GM18861 (cell line): ENCODE data around the gene HOXA5.

ENCODE experiments used
- ATAC-seq: cut with Tn5 transposase; IDR thresholded peaks from one replicate; pipeline ENCODE4 v1.9.1; 2021; ENCODE audit not compliant: unreplicated experiment

Gene HOXA5

DNA sequence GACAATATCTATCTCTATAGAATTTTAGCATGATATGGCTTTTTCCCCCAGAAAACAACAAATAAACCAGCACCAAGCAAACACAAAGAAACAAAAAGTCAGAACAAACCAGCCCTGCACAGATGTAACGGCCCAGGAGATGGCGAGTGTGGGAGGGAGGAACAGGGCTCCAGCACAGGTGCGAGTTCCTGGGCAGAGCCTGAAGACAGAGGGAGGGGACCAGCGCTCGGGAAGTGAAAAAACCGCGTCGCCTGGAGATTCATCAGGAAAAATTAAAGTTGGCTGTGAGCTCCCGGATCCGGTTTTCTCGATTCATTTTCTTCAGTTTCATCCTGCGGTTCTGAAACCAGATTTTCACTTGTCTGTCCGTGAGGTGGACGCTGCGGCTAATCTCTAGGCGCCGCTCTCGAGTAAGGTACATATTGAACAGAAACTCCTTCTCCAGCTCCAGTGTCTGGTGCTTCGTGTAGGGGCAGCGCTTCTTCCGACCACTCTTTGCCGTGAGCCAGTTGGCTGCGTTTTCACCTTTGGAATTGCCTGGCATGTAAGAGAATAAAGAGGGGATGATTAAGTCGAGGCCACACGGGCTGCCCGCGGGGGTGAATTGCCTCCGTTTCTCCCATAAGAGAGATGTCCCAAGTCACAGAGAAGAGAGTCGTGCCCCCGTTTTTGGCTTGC lies 28.3 kb upstream of the HOXA5 start:
- no peak for ATAC-seq

DNA sequence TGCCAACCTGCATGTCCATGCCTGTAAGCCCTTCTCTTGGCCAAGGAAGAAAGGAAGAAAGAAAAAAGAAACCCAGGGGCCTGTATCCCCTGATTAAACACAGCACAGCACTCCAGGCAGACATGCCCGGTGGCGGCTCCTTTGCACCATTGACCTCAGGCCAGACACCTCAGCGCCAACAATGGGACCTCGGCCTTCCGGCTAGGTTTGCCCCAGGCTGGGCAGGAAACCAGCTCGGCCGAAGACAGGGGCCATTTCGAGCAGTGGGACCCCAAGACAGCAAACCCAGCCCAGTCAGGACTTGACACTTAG lies 27.8 kb upstream of the HOXA5 start:
- no peak for ATAC-seq

DNA sequence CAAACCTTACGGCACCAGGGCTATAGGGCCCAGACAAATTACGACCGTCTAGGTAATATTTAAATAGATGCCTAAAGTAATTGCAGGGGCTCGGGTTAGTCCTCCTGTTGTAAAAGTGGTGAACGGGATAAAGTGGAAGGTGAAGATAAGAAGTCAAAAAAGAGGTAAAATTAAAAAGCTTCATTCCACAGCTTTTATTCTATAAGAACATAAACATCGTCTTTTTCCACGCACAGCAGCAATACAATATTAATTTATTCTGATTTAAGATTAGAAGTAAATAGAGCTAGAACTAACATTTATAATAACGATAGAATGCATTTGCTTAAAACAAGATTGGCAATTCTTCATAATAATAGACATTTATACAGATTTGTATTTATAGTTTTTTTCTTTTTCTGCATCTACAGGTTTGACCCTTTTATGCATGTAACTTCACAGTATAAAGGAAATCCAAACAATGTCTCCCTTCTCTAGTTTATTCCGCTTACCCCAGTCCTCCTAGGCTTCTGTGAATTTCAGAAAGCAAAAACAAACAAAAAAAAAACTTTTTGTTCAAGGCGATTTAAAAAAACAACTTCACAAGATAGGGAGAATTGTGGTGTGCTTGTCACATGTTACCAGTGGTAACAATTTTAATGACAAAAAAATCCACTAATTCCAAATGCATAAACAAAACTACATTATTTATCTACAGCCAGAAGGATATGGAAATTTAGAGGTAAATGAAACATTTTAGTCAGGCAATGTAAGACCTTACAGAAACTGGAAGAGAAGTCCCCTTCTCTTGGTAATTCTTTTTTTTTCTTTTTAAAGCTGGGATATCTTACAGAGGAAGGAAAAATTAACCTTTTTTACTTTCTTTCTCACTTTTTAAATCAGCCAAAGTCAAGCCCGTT lies 27.2 kb upstream of the HOXA5 start:
- no peak for ATAC-seq

DNA sequence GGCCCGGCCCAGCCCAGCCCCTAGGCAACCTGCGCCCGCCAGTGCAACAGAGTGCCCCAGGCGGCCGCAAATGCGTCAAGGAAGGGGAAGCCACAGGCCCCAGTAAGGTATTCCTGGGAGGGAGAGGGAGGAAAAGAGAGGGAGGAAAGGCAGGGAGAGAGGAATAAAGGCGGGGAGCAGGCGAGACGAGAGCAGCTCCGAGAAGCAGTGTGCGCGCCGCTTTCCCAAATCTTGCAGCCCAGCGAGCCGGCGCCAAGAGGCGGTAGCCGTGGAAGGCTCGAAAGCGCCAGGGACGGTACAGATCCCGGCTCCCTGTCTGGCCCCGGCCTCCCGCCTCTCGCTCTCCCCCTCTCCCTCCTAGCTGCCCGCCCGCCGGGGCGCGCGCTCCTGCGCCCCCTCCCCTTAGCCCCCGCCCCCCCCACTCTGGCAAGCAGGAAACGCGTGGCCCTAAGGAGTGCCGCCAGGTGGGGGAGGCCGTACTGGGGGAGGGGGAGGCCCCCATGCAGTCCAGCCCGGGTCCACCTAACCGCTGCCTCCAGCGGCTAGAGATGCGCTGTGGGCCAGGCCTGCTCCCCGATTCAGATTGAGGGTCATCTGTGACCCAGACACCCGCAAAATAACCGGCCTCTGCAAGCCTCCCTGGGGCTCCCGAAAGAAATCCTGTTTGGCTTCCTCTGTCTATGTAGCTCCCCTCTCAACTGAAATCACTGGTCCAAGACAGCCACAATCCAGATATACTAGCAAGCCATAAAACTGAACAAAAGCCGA lies 26.4 kb upstream of the HOXA5 start:
- ATAC-seq: no peak

DNA sequence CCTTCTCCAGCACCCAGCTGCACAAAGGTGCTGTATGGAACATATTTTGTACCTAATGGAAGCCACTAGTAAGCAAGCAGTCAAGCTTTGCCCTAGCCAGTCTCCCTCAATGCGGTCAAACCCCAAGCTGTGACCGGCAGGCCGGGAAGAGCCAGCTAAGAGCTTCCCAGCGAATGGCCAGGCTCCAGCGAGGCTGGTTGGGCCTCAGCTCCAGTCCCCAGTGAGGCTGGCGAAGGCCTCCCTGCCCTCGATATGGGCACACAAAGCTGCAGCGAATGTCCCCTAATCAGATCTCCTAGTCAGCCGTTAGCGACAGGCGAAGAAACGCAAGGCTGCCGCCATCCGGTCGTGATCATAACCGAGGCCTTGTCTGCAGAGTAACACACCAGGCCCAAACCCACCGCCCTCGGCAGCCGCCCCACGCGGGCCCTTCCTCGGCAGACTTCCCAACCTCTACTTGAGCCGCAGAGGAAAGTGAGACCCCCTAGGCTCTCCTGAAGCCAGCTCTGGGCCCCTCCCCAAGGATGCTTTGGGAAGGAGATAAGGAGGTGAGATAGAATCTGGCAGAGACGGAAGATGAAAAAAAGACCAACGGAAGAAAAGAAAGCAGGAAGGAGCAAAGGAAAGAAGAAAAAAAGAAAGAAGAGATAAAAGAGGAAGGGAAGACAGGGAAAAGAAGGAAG lies 24.9 kb upstream of the HOXA5 start:
- no peak for ATAC-seq

DNA sequence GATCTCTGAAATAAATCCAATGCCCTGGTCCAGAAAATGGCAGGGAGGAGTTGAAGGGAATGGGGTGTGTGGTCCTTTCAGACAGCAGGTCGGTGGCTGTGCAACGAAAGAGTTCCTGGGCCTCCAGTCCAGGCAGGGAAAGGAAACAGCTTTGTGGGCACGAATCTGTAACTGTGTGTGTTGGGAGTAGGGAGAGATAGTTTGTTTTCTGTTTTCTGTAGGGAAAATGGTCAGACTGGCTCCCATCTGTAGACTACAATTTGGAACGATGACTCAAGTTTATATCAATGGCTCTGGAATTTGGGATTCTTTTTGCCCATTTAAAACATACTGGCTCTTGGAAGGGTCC lies 24.4 kb upstream of the HOXA5 start:
- no peak for ATAC-seq

DNA sequence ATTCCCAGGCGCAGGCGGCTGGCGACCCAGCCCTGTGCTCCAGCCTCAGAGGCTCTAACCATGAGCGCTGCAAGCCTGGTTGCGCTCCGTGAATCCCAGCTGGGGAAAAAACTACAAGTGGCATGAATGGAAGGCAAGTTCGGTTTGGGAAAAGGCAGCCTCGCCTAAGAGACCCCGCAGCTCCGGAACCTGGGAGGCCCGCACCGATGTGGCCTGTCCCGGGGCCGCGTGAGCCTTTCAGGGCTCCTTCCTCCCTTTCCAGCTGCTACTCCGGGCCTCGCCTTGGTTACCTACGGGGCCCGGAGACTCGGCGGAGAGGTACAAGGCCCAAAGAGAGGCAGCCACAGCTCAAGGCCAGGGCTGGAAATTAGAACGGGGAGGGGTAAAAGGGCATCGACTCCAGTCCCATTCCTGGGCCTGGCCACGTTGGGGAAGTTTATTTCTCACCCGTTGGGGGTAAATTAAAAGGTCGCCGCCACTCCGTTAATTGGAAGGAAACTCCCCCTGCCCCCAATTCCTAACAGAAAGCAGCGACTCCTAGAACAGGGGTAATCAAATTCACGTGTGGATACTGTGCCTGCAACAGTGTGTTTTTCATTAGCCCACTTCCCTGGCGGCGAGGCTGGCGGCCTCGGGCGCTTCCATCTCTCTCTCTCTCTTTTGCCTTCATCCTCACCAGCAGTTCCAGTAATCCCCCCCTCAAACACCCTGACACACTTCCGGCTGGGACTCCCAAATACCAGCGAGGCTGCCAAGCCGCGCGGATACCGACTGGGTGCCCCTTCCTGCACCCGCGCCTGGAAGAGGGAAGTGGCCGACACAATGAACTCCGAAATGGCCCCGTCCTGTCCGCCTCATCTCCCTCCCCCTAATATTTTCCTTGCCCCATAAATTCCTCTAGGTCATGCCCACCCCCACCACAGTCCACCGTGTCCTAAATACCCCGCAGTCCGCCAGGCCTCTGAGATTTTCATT lies 23.3 kb upstream of the HOXA5 start:
- ATAC-seq: no peak

DNA sequence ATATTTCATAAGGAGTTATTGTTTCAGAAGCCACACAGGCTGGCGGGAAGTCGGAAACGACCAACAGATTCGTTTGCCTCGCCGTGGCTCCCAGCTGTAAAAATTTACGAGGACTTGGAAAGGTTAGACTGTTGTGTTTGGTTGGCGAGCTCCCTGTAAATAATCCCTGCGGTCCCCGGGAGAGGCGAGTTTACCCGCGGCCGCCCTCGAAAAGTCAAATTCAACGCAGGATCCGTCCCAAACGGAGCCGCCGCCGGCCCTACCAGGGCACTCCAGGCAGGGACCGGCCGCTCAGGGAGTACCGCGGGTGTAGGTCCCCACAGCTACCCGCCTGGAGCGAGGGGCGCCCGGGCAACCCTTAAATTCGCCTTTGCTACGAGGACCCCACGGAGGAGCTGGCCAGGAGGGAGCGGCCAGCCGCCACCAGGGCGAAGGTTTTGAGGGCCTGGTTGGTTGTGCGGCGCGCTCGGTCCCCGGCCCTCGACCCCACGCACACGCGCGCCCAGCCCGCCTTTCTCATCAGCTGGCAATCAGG lies 22.6 kb upstream of the HOXA5 start:
- ATAC-seq: no peak

DNA sequence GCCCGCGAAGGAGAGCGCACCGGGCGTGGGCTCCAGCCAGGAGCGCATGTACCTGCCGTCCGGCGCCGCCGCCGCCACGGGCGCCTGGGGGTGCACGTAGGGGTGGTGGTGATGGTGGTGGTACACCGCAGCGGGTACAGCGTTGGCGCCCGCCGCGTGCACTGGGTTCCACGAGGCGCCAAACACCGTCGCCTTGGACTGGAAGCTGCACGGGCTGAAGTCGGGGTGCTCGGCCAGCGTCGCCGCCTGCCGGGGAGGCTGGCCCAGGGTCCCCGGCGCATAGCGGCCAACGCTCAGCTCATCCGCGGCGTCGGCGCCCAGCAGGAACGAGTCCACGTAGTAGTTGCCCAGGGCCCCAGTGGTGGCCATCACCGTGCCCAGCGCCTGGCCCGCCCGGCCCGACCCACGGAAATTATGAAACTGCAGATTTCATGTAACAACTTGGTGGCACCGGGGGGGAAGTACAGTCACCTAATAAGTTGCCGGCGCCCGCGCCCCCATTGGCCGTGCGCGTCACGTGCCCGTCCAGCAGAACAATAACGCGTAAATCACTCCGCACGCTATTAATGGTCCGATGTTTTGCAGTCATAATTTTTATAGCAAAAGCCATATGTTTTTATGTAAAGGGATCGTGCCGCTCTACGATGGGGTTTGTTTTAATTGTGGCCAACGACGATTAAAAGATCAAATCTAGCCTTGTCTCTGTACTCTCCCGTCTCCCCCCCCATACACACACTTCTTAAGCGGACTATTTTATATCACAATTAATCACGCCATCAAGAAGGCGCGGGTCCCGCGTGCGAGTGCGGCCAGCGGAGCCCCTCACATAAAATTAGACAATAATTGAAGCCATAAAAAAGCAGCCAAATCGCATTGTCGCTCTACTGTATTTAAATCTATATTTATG lies 21.9 kb upstream of the HOXA5 start, which contains the start of gene HOXA9:
TSS of gene HOXA9 (minus strand) at position 449 of the 907 bp plus-strand sequence. CDS start at position 369, 80 bp downstream.
- no peak for ATAC-seq

DNA sequence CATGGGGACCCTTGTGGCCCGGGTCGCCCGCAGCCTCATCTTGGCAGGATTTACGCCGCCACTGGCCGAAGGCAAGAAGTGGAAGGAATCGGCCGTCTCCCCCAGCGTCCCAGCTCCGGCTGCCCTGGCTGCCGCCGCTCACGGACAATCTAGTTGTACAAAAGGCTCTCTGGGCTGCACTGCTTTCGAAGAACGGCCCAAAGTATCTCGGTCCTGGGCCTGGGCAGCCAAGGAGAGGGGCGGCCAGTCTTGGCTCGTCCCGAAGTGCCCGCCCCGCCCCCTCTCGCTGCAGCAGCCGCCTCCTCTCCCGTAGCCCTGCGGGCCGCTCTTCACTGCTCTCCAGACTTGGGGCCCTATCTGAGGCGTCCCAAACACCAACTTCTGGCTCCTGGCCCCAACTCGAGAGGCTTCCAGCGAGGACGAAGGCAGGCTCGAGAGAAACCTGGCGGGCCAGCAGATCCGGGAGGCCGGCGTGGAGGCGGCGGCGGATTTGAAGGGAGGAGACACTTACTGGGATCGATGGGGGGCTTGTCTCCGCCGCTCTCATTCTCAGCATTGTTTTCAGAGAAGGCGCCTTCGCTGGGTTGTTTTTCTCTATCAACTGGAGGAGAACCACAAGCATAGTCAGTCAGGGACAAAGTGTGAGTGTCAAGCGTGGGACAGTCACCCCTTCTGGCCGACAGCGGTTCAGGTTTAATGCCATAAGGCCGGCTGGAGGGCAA lies 21.0 kb upstream of the HOXA5 start:
- no peak for ATAC-seq

DNA sequence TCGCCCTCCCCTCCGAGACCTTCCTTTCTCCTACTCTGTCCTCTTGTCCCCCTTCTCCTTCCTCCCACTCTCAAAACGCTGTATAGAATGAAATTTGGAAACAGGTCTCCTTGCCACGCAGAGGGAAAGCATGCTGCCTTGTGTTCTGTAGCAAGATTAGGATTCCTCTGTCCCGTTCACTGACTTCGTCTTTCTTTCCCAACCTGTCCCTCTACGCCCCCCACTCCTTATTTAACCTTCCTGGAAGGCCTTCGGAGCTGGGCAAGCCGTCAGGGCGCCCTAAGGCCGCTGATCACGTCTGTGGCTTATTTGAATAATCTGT lies 20.5 kb upstream of the HOXA5 start:
- no peak for ATAC-seq

DNA sequence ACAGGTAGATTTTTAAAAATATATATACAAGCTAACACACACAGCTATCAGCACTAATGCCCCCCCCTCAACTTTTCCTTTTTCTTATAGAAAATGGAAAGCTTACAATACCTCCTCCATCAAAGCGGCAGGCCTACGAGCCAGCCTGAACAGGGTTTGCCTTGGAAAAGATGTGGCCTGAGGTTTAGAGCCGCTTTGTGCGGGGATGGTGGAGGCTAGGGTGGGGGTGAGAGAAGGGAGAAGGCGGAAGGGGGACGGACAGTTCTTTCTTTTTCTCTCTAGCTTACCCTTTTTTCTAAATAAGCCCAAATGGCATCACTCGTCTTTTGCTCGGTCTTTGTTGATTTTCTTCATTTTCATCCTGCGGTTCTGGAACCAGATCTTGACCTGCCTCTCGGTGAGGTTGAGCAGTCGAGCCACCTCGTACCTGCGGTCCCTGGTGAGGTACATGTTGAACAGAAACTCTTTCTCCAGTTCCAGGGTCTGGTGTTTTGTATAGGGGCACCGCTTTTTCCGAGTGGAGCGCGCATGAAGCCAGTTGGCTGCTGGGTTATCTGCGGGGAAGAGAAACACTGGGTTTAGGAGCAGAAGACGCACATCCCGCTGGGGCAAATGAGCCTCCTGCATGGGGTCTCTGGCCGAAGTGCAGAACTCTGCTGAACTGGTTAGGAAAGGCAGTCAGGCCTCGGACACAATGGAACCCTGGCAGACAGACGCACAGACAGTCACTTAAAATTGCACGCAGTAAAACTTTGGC lies 20.0 kb upstream of the HOXA5 start:
- ATAC-seq: no peak

DNA sequence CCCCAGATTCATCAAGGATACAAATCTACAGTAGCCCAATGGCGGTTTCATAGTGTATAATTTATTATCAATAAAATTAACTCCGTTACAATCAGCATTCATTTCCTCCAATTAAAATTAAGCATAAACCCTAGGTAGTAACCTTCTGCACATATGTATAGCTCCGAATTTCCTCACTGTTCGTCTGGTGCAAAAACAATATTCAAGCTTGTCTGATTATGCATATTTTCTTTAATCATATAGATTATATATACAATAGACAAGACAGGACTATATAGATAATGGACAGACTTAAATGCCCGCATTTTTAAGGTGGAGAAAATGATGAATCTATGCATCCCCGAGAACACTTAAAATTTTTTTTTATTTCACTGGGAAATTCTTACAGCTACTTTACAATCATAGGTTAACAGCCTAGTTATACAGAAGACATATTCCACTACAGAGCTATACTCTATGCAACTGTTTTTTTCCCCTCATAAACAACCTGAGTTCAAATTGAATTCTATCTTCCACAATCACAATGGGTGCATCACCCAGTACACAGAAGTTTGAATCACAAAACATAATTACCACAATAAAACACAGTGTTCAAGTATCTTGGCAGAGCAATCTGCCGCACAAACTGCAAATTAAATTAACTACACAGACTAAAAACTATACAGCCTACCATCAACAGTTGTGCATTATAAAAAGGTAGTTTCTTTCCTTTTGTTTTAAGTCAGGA lies 19.2 kb upstream of the HOXA5 start:
- no peak for ATAC-seq

DNA sequence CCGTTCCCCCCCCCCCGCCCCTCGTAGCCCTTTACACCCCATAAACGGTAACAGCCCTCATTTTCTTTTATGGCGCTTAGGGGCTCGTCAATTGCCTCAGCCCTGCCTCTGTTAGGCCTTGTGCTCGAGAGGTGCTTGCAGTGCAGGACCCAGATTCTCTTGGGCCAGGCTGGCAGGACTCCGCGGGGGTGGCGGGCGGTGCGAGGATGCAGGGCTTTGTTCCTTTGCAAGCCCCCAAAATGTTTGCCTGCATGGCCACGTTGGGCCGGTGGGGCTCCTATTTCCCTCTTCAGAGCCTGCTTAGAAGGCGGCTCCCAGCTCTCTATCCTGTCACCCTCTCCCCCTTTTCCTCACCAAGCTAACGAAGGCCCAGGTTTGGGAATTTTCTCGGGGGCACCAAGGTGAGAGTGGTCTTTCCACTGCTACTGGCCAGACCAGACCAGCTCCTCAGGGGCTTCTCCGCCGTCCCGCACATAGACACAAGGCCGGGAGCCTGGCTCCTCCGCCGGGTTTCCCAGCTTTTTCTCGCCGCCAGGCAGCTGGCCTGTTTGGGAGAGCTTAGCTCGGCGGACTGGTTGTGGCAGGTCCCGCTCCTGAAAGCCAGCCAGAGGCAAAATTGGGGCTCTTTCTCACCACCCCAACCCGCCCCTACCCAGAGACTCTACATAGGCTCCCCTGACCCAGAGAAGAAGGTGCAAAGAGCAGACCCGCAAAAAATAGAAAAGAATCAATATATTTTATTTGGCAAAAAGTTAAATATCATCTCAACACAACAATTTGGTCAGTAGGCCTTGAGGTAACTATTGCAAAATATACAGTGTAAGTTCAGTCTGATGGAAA lies 18.5 kb upstream of the HOXA5 start:
- ATAC-seq: no peak

DNA sequence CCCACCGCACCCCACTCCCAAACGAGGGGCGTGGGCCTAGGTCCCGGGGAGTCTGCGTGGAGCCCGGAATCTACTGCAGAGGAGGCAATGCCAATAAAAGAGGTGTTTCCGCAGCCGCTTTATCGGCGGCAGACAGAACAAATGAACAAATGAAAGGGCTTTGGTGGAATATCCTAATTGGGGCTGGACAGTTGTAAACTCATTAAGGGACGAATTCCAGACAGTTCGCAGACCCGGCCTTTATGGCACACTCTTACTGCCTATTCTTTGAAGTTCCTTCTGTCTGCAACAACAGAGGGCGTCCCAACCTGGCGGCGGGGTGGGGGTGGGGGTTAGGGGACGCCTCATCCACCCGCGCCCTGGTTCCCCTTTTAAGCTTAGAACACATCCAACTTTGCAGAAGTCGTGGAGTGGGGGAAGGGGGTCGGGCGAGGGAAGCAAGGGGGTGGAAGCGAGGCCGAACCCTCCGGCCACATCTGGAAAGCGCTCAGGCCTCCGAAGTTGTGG lies 17.8 kb upstream of the HOXA5 start:
- ATAC-seq: no peak
